Measurements from ENCODE around the gene SGSH.

DNA sequence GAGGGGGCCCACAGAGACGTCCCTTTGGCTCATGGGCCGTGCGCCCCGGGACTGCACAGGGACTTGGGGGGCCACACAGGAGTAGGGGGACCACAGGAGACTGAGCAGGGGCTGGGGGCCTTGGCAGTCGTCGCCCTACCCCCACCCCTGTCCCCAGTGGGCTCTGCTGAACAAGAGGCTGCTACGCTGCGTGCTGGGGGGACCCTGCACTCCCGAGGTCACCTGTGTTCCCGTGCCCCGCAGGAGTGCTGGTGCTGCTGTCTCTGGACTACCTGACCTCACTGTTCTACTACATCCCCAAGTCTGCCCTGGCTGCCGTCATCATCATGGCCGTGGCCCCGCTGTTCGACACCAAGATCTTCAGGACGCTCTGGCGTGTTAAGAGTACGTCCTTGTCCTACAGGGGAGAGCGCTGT lies 26.1 kb upstream of the SGSH start:
- TF ChIP-seq, protein P1, sequence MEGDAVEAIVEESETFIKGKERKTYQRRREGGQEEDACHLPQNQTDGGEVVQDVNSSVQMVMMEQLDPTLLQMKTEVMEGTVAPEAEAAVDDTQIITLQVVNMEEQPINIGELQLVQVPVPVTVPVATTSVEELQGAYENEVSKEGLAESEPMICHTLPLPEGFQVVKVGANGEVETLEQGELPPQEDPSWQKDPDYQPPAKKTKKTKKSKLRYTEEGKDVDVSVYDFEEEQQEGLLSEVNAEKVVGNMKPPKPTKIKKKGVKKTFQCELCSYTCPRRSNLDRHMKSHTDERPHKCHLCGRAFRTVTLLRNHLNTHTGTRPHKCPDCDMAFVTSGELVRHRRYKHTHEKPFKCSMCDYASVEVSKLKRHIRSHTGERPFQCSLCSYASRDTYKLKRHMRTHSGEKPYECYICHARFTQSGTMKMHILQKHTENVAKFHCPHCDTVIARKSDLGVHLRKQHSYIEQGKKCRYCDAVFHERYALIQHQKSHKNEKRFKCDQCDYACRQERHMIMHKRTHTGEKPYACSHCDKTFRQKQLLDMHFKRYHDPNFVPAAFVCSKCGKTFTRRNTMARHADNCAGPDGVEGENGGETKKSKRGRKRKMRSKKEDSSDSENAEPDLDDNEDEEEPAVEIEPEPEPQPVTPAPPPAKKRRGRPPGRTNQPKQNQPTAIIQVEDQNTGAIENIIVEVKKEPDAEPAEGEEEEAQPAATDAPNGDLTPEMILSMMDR (tag by site-specific recombination; IDR thresholded peaks at IDR 0.05) = no peak
- TF ChIP-seq, protein P2, sequence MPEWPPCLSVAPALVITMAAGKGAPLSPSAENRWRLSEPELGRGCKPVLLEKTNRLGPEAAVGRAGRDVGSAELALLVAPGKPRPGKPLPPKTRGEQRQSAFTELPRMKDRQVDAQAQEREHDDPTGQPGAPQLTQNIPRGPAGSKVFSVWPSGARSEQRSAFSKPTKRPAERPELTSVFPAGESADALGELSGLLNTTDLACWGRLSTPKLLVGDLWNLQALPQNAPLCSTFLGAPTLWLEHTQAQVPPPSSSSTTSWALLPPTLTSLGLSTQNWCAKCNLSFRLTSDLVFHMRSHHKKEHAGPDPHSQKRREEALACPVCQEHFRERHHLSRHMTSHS (tag by site-specific recombination; IDR thresholded peaks at IDR 0.05) = no peak
- TF ChIP-seq YY1 (tag by site-specific recombination; IDR thresholded peaks at IDR 0.05) = no peak
- TF ChIP-seq ZNF274 (IDR thresholded peaks at IDR 0.05; ENCODE audit: low read length) = no peak
- no peak for TF ChIP-seq ZNF274 (tag by site-specific recombination; IDR thresholded peaks at IDR 0.05; ENCODE audit: borderline replicate concordance)
- no peak for TF ChIP-seq ZNF544 (tag by site-specific recombination; IDR thresholded peaks at IDR 0.05)
- TF ChIP-seq ZNF626 (tag by site-specific recombination; IDR thresholded peaks at IDR 0.05) = no peak
- no peak for TF ChIP-seq ZNF311 (tag by site-specific recombination; IDR thresholded peaks at IDR 0.05; ENCODE audit: borderline replicate concordance)
- no peak for TF ChIP-seq ZNF785 (tag by site-specific recombination; IDR thresholded peaks at IDR 0.05)
- TF ChIP-seq KLF10 (tag by site-specific recombination; IDR thresholded peaks at IDR 0.05) = no peak
- TF ChIP-seq ZNF837 (tag by site-specific recombination; IDR thresholded peaks at IDR 0.05) = no peak
- TF ChIP-seq, protein P3, sequence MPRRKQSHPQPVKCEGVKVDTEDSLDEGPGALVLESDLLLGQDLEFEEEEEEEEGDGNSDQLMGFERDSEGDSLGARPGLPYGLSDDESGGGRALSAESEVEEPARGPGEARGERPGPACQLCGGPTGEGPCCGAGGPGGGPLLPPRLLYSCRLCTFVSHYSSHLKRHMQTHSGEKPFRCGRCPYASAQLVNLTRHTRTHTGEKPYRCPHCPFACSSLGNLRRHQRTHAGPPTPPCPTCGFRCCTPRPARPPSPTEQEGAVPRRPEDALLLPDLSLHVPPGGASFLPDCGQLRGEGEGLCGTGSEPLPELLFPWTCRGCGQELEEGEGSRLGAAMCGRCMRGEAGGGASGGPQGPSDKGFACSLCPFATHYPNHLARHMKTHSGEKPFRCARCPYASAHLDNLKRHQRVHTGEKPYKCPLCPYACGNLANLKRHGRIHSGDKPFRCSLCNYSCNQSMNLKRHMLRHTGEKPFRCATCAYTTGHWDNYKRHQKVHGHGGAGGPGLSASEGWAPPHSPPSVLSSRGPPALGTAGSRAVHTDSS (tag by site-specific recombination; IDR thresholded peaks at IDR 0.05) = no peak

All from HEK293 (cell line).